Suppressor macrophage treated with lipopolysaccharide for 4 hours (primary cell): Measurements from ENCODE around the gene STK32C.
"Not testable (repeated sequence)": the region's sequence is repeated elsewhere in the genome, so short reads cannot be mapped to it uniquely, and the experiment has no call there.

Experiments used
- DNase-seq: peaks from one replicate; pipeline ENCODE4 v3.0.0-alpha.2; 2020

STK32C gene

DNA sequence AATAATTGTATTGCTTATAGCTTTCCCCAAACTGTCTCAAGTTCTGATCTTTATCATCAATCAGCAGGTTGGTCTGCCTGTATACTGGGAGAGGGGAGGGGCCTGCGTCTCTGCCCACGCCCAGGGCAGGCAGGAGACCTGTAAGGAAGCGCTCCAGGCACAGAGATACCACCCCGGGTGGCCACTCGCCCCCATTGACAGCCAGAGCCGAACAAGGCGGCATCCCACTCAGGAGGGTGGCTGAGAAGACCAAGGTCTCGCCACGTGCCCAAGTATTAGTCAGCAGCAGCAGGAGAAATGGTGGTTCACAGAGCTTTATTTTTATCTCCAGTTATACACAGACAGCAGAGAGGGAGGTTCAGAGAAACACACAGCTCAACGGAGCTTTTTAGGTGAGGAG is 7.2 kb downstream of the STK32C start:
- no peak for DNase-seq

DNA sequence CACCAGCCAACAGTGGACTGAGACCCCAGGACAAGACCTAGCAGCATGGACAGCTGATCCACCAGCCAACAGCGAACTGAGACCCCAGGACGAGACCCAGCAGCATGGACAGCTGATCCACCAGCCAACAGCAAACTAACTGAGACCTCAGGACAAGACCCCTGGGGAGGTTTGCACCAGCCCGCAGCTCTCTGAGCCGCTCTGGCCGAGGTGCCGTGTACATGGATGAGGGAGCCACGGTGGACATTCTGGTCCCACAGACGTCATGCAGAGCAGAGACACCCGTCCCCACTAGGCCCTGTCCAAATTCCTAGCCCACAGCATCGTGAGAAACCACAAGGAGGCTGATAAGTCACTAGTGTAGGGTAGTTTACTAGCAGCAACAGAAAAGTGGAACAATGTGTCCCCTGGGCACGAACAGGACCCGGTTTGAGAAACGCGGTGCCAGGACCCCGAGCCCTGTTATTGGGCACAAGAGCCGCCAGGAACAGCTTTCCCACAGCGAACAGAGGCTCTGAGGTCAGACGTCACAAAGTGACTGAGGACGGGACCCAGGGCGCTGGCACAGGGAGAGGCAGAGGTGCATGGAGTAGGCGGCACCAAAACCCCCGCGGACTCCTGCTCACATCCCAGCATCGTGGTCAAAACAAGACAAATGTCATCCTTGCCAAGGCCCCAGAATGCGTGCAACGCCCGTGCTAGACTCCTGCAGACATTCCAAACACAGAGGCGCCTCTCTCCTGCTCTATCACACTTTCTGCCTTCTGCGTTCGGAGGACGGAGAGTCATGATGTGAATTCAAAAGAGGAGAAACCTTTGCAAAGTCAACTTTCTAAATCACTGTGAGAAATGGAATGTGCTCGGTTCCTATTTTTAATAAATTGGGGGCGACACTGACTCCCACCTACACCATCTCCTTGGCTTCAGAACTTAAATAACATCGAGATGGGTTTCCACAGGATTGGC is 8.1 kb downstream of the STK32C start:
- no peak for DNase-seq

DNA sequence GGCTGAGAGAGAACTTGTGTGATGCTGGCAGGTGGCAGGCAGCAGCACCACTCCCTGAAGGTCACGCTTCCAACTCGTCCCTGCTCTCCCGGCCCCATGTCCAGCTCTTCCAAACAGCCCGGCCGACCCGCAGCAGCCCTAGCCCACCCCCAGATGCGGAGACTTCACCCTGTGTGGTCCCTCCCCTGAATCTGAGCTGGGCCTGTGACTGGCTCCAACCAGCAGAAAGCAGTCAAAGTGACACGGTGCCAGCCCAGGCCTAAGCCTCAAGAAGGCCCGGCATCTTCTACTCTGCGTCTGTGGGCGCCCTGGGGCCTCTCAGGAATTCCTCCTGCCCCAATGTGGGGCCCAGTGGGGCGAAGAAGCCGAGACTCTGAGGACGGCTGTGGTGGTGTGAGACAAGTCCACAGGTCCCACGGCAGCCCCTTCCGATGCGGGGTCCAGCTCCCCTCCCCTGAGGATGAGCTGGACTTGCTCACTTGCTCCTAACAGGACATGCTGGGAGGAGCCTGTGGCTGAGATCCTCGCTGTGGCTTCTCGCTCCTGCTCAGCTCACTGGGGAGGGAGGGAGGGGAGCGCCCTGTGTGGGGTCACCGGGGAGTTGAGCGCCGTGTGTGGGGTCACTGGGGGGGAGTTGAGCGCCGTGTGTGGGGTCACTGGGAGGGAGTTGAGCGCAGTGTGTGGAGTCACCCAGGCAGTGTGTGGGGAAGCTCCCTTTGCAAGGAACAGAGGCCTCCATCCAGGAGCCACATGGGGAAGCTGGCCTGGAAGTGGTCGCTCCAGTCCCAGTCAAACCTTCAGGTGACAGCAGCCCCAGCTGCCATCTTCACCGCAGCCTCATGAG is 9.5 kb downstream of the STK32C start:
- no peak for DNase-seq

DNA sequence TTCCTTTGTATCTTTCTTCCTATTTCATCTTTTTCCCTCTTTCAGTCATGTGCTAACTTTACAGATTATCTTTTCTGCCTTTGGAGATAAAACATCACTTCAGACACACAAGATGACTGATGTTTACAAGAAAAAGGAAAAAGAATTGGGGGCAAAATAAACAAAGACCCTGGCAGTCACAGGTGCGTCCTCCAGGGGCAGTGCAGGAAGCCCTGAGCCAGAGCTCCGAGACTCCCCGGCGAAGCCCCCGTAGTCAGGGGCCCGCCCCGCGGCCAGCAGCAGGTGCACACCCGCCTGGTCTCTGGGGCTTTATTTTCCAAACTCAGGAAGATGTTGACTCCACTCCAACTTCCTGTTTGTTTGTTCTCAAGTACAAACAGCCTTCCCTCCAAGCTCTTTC is 10.2 kb downstream of the STK32C start:
- DNase-seq, result no peak

DNA sequence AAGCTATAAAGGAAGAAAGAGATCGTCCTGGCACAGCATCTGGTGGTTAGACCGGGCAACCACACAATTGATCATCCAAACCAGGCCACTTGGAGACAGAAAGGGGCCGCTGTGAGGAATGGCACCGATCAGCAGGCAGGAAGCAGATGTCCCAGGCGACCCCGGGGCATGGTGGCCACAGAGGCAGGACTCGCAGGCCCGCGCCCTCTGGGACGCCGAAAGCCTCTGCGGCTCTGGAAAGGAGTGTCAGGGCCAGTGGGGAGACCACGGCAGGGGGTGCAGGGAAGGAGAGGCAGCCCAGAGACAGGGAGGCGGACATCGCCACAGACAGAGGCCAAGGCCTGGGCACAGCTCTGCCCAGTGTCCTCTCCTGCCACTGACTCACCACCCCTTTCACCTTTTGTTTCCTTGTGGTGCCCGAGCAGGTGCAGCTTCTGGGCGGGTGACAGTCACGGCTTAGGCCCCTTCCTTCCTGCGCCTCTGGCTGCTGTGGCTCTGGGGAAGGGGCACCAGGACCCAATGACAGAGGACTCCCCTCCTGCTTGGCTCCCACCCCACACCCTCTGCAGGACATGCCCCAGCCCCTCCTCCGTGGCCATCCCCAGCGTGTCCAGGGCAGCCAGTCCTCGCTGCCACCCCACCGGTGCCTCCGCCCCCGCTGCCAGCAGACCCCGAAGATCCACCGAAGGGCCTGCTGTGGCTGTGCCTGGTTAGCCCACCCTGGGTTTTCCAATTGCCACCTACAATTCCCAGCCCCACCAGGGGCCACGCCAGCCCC is 10.9 kb downstream of the STK32C start:
- no peak for DNase-seq

DNA sequence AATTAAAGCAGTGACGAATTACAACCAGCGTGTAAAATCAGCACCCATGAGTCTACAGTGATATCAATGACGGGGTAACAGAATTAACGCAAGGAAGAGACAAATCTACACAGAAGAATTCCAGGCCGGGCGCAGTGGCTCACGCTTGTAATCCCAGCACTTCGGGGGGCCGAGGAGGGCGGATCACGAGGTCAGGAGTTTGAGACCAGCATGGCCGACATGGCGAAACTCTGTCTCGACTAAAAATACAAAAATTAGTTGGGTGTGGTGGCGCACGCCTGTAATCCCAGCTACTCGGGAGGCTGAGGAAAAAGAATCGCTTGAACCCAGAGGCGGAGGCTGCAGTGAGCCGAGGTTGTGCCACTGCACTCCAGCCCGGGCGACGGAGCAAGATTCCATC is 12.3 kb downstream of the STK32C start:
- DNase-seq, result not testable (repeated sequence)

GRCh38 chr10:132294561-132295318 is 13.0 kb downstream of the STK32C start:
- DNase-seq, result no peak

DNA sequence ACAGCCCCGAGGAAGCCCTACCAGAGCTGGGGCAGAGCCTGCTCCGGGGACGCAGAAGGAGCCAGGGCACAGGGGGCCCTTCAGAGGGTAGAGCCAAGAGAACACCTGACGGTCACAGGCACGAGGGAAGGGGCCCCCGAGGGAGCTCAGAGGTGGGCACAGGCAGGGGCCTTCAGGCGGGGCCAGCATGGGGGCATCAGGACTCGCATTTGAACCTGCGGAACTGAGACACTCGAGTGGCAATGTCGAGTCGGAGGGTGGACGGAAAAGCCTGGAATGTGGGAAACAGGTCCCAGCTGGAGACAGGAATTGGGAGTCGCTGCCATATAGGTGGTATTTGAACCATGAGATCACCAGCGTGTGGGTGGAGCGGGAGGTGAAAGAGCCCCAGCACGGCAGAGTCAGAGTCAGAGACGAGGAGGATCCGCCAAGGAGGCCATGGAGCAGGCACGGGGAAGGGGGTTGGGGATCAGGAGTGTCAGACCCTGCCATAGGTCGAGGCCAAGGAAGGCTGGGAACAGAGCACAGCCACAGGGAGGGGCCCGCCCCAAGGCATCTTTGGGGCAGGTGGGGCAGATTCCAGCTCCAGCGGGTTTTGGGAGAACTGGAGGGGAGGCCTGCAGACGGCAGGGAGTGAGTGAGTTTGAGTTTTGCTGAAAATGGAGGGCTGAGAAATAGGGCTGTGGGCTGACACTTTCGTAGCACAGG is 13.8 kb downstream of the STK32C start:
- no peak for DNase-seq

DNA sequence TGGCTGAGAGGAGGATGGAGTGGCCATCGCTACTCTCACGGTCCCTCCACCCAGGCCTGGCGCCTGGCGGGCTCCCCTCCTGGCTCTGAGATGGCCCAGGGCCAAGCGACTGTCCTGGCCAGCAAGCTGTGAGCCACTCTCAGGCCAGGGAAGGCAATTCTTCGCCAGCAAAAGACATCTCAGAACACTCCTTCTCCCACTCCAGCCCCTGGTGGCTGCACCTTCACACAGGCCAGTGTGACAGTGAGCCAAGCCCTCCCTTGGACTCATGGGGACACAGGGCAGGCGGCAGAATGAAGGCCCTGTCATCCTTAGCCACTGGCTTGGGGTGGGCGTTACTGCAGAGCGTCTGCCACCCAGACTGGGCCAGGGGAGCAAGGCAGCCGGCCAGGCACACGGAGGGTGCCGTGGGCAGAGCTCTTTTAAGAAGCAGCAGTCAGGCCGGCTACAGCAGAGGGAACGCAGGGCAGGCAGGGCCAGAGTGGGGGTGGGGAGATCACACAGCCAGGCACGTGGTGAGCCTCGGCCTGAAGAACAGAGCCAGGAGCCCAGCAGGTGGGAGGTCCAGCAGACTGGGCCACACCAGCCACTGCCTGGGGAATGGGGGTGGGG is 14.4 kb downstream of the STK32C start:
- DNase-seq, result no peak

DNA sequence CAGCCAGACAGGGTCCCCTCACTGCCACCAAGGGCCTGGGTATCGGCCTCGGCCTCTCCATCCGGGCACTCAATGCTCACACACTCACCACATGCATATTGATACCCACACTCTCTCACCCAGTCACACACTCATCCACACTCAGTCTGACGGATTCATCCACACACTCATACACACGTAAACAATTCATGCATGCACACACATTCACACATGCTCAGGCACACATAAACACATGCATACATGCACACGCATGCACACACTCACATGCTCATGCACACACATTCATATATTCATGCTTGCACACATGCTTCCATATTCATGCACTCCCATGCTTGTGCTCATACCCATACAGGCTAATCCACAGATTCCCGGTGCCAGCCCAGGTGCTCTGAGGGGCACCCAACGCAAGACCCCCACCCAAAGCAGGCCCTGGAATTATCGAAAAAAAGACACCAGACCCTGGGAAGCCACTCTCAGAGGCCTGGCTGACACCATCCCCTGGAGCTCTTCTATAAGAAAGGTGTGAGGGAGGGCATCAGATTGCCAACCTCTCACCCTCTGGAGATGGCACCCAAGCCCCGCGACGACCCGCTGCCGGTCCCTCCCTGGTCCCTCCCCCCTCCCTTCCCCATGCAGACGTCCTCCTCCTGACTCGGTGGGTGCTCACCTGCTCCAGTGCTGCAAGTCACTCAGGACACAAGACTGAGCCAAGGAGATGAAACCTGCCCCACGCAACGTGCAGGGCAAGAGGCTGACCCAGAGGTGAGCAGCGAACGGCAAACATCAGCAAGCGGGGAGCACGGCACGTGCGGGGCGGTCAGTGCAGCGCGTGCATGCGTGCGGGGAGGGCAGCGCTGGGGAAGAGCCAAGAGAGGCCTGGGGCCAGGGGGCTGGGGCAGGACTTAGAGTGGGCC is 15.2 kb downstream of the STK32C start:
- no peak for DNase-seq

GRCh38 chr10:132291826-132292225 is 15.9 kb downstream of the STK32C start:
- no peak for DNase-seq

- no peak for DNase-seq
These were observed 17.1 kb downstream of the STK32C start for GRCh38 chr10:132290631-132291030.

DNA sequence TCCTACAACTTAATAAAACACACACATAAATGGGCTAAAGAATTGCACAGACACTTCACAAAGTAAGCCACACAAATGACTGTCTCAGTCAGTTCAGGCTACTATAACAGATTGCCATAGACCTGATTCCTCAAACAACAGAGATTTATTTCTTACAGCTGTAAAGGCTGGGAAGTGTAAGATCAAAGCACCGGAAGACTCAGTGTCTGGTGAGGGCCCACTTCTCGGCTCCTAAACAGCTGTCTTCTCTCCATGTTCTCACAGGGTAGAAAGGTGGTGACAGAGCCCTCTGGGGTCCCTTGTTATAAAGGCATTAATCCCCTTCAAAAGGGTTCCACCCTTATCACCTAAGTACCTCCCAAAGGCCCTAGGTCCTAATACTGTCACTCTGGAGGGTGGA is 18.3 kb downstream of the STK32C start:
- DNase-seq, result no peak

- DNase-seq, result no peak
These were observed 24.0 kb downstream of the STK32C start for GRCh38 chr10:132283604-132284382.

DNA sequence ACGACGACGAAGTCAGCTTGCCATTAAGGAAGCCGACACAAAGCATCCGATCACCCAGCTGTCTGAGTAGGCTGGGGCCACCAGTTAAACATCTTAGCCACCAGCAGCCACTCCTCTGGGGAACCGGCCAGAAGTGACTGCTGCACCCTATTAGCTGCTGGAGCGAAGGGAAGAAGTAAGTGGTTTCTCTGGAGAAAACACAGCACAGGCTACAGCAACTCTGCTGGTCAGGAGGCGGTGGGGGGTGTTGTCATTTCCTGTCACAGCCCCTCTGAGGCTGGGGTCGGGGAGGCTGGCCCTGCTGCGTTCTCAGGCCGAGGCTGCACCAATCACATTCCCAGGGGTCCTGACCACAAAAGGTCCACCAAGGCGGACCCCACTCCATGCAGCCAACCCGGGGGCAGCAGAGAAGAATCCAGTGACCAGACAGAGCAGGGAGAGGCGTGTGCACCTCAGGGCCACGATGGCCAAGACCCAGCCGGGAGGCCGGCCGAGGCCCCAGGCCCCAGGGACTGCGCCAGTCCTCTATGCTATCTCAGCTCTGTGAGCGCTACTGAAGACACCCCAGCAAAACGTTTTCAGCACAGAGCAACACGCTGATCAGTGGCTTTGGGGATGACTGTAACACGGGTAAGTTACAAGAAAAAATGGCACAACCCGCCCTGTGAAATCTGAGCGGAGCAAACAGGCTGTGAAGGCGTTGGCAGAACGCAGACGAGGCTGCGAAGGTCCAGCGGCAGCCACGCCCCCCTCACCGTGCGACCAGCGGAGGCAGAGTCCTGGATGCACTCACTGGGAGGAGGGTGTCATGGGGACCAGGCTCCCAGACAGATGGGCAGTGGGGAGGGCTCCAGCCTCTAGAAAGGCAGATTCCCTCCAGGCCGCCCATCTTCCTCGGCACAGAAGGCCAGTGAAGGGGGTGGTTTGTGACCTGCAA is 24.8 kb downstream of the STK32C start:
- DNase-seq, result no peak

DNA sequence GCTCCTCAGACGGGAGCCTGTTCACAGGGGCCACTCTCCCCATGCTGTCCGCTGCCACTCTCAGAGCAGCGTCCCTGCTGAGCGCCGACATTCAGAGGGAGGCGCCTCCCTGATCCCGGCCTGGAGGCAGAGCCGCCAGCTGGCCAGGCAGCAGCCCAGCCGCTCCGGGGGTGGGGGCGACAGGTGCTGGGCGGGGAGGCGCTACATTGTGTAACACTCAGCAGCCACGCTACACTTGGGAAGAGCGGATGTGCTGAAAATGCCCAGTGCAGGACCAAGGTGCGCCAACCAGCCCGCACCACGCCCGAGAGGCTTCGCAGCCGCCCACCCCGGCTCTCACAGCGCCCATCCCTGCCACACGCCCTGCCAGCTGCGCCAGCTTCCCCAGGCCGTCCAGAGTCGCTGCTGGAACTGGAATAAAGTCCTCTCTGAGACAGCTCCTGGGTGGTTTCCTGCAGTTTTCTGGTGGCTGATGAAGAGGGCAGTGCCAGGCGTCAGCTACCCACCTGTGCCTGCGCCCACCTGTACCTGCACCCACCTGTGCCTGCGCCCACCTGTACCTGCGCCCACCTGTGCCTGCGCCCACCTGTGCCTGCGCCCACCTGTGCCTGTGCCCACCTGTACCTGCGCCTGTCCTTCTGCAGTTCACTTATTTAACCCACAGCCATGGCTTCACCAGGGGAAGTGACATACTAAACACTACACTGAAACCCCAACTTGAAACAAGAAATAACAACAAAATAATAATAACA is 25.7 kb downstream of the STK32C start:
- no peak for DNase-seq

- DNase-seq, result no peak
These were observed 27.1 kb downstream of the STK32C start for GRCh38 chr10:132280646-132281074.
